GM19043 (cell line): ENCODE results near the gene SMAD9.
A peak's percentile ranks its signal among the peaks of the same experiment; 100 is the strongest.

Source experiments
- ATAC-seq: cut with Tn5 transposase; IDR thresholded peaks from one replicate; pipeline ENCODE4 v1.9.1; 2021; ENCODE audit warnings: low read depth; ENCODE audit not compliant: unreplicated experiment

The SMAD9 gene

DNA sequence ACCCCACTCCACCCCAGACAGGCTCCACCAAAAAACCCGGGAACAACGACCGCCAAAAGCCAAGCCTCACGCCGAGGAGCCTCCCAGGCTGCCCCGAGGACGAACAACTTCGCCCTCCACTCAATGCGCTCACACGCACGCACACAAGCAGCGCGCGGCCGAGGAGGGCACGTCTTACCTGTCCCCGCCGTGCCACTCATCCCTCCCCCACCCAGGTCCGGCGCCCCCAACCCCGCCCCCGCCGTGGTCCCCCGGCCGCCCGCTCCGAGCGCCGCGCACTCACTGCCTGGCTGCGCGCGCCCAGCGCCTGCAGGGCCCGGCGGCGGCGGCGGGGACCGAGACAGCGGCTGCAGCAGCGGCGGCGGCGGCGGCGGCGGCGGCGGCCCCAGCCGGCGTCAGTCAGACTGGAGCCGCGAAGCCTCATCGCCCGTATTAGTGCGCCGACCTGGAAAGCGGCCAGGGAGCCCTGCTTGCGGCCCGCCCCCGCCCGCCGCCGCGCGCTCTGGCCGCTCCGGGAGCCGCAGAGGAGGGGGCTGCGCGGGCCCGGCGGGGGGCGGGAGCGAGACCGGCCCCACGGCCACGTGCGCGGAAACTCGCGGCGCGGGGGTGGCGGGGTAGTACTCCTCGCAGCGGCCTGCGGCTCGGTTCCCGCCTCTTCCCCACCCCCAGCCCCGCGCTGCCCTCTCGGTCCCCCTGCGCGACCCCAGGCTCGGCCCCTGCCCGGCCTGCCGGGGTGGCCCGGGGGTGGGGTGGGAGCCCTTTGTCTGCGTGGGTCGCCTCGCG lies at the start of gene SMAD9:
Gene SMAD9, minus strand, starts transcription at position 406 of the 783 bp plus-strand sequence. CDS start 40,549 bp downstream, outside the sequence.
- peak; percentile 50 for ATAC-seq

DNA sequence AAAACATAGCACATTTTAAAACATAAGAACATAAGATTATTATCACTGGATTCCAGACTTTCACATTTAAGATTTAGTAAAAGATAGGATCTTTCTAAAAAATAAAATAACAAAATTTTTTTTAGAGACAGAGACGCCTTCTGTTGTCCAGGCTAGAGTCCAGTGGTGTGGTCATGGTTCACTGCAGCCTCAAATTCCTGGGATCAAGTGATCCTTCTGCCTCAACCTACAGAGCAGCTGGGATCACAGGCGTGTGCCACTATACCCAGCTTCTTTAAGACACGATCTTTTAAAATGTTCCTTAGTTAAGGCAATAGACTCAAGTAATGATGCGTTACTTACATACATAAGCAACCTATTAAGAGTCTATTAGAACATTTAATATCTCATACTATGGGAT lies 46.4 kb upstream of the SMAD9 start:
- ATAC-seq: no peak

- ATAC-seq: no peak
These were observed 45.7 kb upstream of the SMAD9 start for GRCh38 chr13:36965767-36966166.

DNA sequence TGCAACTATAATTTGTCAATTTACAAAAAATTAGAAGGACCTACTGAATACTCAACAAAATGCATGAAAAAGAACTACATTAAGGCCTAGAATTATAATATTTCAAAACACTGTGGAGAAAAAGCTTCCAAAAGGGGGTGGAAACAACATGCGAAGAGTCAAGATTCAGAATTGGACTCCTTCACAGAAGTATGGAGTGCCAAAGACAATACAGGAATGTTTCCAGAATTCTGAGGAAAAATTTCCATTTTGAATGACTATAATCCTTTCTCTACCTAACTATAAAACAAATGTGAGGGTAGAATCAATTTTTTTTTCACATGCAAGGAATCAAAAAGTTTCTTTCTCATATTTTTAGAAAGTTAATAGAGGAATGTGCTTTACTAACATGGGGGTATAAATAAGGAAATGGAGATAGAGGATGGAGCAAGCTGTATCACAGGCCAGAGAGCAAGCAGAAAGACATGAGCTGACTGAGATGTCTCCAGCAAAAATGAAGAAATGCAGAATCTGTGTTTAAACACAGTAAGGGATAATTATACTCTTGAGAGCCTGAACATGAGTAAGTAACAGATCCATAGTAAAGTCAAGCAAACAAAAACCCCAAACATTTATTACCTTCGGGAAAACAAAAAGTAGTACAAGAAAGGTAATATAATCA lies 39.5 kb upstream of the SMAD9 start:
- ATAC-seq: no peak

DNA sequence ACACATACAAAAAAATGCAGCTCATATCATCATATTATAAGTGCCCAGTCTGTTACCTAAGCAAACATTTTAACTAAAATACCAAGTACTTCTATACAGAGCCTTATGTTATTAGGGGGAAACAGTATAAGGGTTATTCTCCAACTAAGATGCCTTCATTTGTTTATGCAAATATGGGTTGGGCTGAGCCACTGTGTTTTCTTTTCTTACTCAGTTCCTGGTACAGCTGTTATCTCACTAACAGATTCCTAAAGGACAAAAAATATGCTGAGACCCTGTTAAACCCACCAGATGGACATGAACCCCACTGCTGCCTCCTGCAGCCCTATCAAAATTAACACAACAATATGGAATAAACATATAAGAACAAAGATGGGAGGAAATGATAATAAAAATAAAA lies 34.5 kb upstream of the SMAD9 start:
- no peak for ATAC-seq

- ATAC-seq: no peak
These were observed 30.9 kb upstream of the SMAD9 start for GRCh38 chr13:36950920-36951319.

- ATAC-seq: no peak
These were observed 30.3 kb upstream of the SMAD9 start for GRCh38 chr13:36950330-36950729.

GRCh38 chr13:36945078-36945477 lies 25.0 kb upstream of the SMAD9 start:
- no peak for ATAC-seq

DNA sequence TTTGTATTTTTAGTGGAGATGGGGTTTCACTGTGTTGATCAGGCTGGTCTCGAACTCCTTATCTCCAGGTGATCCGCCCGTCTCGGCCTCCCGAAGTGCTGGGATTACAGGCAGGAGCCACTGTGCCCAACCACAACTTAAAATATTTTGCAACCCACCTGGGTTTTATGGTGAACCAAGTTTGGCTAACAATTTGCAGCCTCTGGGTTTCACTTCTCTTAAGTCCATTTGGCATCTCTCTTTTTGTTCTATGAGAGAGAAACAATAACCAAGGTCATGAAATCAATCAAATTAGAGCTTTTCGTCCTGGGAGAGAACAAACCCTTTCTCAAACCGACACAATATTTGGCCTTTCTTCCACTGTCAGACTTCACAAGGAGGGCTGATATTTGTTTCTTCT lies 5.6 kb upstream of the SMAD9 start:
- no peak for ATAC-seq

DNA sequence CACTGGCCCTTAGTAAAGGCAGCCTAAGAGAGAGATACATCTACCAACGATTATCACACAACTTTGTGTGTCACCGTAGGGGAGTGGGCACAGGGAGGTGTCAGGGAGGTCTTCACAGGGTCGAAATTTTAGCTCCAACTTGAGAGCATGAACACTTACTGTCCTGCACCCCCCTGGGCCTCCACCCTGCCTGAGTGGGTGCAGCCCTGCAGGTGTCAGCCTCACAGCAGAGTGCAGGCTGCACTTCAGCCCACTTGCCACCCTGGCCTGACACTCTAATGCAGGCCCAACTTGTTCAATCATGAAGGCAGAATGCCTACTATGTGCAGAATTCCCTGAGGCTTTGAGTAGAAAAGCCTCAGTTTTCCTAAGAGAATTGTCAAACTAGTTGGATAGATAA lies 4.0 kb upstream of the SMAD9 start:
- no peak for ATAC-seq

- no peak for ATAC-seq
These were observed 1.7 kb upstream of the SMAD9 start for GRCh38 chr13:36921631-36922301.

DNA sequence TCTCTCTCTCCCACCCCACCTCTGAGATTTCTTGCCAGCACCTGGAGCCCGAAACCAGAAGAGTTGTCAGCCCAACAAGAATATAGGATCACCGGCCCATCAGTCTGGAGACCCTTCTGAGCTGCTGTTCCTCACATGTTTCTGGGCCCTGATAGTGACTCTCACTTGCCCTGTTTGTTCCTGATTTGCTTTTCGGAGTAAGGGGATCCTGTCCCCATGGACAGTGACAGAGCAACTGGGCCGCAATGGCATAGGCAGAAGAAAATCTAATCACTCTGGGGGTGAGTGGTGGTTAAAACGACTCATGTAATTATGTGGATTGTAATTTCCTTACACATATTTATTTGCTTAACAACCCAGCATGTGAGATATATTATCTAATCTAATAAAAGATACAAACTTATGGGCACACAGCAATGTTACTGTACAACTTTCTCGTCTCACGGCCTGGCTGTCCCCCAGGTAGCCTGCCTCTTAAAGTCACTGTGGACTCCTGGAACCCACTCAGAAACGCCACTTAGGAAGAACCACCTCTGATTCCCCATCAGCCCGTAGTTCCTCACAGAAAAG lies 663 bp upstream of the SMAD9 start:
- ATAC-seq: no peak

DNA sequence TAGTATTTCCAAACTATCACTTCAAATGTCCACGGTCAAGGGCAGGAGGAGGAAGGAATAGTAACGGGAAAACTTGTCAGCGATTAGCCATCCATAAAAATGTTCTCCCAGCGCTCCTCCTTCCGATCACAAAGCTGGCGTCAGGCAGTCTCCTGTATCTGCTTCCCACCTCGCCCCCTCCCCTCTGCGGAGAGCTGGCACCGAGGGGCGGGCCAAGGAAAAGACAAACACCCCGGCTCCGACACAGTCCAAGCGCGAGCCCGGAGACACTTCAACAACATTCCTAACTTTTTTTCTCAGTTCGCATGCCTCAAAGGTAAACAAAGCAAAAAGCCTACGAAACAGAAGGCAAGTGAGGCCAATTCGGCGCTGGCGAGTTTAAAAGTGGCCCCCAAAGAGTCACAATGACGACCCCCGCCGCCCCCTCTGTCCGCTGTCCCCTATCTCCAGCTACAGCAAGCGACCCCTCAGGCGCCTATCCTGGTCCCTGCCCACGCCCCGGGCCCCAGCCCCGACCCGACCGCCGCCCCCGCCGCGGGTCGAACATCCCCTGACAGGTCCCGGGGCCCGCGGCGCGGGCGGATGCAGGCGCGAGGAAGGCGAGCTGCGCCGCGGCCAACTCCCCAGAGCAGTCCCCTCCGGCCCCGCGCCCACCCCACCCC lies 736 bp downstream of the SMAD9 start:
- no peak for ATAC-seq

GRCh38 chr13:36918246-36919131 lies 1.5 kb downstream of the SMAD9 start:
- no peak for ATAC-seq

DNA sequence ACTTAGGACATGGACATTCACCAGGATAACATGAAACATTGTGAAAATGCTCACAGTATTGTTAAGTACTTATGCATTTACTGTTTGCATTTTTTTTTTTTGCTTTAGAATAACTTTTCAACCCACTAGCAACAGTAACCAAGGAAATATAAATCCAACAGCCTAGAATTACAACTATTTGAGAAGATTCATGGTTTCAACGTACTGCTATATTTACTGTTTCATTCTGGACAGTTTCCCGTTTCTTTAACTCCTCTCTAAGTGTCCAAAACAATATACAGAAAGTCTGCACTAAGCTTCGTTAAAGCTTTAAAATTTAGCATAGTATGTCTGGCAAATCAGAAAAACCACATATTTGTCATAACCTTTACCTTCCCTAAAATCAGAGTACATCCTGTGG lies 2.7 kb downstream of the SMAD9 start:
- ATAC-seq: no peak

- ATAC-seq: no peak
These were observed 4.0 kb downstream of the SMAD9 start for GRCh38 chr13:36915896-36916640.

DNA sequence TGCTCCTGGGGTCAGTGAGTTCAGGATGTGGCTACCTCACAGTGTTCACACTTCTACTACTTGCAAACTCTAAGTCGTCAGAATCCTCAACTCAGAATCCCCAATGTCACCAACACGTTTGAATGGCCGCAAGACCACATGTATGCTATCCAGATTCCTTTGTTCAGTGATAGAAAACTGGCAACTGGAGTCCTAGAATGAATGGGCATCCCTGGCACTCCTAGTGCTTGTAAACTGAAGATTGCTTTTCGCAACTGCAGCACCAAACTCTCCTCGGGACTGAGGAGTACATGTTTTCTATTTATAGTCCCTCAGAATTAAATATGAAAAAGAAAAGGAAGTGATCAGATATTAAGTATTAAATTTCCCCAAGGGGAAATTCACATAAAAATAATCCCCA lies 4.9 kb downstream of the SMAD9 start:
- ATAC-seq: no peak

- no peak for ATAC-seq
These were observed 5.4 kb downstream of the SMAD9 start for GRCh38 chr13:36914648-36915047.

DNA sequence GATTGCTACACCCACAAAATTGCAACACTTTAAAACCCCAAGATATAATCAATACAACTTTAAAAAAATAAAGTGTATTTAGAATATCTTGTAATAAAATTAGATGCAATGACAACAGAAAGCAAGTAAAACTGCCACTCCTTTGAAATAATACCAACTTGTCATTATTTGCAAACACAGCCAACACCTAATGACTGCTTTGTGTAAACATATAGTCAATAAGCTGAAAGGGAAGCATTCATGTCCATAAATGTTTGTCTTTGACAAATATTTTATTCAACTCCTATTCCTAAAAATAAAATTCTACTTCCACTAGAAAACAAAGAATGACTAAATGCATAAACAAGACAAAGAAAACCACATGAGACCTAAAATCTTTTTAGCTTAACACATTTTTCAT lies 6.6 kb downstream of the SMAD9 start:
- no peak for ATAC-seq
